ENCODE results near the gene MACF1.
A peak's percentile ranks its signal among the peaks of the same experiment; 100 is the strongest.

MACF1 gene

DNA sequence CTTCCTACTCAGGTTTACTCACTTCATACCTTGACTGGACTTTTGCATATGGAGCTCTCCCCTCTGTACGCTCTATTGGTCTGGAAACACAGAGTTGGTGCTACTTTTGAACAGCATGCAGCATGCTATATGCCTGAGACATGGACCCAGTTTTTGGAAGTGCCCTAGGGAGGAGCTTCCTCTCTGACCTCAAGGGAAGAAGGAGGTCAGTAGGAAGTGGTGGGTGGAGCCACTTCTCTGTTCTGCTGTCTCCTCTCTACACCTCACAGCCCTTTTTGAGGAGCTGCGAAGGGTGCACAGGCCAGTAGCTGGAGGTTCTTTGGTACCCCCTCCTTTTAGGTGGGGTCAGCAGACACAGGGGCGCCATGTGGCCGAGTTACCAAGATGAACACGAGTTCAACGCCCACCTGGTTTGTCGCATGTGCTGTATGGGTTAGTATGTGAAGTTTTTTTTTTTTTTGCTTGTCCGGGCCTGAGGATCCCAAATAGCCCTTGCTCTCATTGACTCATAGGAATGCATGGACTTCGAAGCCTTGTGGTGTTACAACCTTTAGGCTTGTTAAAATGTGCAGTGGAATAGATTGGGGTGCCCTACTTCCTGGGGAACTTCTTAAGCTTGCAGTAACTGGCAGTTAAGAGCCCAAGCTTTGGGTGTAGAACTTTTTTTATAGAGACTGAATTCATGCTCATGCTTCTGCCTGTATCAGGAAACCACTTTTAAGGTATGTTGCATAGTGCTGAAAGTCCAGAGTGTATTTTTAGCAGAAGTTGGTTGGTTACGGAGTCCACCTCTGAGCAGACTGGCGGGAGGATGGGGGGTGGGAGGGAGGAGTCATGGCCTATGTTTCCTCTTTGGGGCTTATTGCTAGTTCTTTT, 10.7 kb downstream of the MACF1 start:
- Histone ChIP-seq H3K4me1 (ENCODE audit: control insufficient read depth, insufficient read depth, low read length) (peaks cover 27% of the 10 kb centered on the region), H3K27ac (ENCODE audit: low read depth, low read length) (peak overlapping the region; percentile 52), H3K9ac (ENCODE audit: low read depth, low read length) (no peak overlapping the region), H3K9me3 (ENCODE audit: control insufficient read depth, insufficient read depth, low read length) (no peaks in the 10 kb centered on the region), H3K36me3 (ENCODE audit: control insufficient read depth, insufficient read depth, low read length) (no peaks in the 10 kb centered on the region), H3K27me3 (ENCODE audit: control insufficient read depth, insufficient read depth, low read length) (no peaks in the 10 kb centered on the region), H3K4me3 (ENCODE audit: low read depth, low read length) (no peak overlapping the region)

DNA sequence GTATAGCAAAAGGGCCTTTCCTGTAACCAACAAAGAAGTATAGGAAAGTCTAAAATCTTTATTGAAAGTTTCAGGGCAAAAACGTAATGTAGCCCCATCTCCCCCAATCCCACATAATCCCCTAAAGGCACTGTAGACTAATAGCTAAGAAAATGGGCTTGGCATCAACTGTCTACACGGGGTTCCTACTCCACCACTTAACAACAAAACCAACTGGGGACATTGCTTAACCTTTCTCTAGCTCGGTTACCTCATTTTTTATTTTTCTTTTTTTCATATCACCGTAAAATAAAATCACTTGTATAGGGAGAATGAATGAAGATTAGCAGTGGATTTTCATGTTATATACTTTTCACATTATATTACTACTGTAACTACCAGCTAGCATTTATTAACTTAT, 12.3 kb downstream of the MACF1 start:
- H3K4me3 ChIP-seq (ENCODE audit: low read depth, low read length) = no peak overlapping the region
- no peak overlapping the region for H3K27ac ChIP-seq (ENCODE audit: low read depth, low read length)
- no peaks in the 10 kb centered on the region for H3K36me3 ChIP-seq (ENCODE audit: control insufficient read depth, insufficient read depth, low read length)
- H3K27me3 ChIP-seq (ENCODE audit: control insufficient read depth, insufficient read depth, low read length) = no peaks in the 10 kb centered on the region
- peaks cover 38% of the 10 kb centered on the region for H3K4me1 ChIP-seq (ENCODE audit: control insufficient read depth, insufficient read depth, low read length)
- no peak overlapping the region for H3K9ac ChIP-seq (ENCODE audit: low read depth, low read length)
- H3K9me3 ChIP-seq (ENCODE audit: control insufficient read depth, insufficient read depth, low read length) = no peaks in the 10 kb centered on the region

DNA sequence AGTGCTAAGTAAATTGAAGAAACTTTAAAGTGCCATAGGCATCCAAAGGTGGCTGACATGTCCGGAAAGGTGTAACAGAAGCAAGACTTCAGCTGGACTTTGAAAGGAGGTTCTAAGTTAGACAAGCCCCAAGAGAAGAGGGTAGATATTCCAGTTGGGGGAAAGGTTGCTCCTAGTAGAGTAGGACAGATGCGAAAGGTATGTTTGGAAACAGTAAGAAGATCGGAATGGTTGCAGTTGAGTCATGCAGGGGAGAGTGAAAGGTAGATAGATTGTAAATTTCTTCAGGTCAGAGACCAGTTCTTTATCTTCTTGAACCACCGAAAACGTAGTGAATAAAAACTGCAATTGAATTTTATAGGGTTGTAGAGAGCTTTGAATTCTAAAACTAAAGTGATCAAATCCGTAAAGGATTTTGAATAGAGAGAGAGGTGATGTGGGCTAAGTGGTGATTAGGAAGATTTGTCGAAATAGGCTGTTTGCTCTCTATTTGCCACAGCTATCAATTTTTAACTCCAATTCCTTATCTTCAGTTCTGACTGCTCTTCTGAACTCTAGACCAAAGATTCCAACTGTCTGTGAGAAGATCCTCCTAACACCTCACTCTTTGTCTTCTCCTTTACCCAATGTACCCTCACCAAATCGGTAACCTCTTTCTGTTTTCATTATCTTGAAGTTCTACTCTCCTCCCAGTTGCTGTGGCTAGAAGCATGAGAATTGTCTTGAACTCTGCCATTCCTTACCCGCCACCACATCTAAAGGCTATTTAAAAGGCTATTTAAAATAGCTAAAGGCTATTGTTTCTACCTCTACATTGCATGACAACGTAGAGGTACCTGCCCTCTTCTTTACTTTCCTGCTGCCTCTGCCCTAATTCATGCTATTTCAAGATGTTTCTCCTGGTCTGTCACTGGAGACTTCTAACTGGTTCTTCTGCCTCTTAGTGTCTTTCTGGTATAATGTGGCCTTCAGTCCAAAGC, 16.7 kb downstream of the MACF1 start:
- Histone ChIP-seq H3K9ac (ENCODE audit: low read depth, low read length) (no peak overlapping the region), H3K36me3 (ENCODE audit: control insufficient read depth, insufficient read depth, low read length) (no peaks in the 10 kb centered on the region), H3K4me1 (ENCODE audit: control insufficient read depth, insufficient read depth, low read length) (peaks cover 20% of the 10 kb centered on the region), H3K27ac (ENCODE audit: low read depth, low read length) (peak overlapping the region; percentile 62), H3K27me3 (ENCODE audit: control insufficient read depth, insufficient read depth, low read length) (no peaks in the 10 kb centered on the region), H3K4me3 (ENCODE audit: low read depth, low read length) (peak overlapping the region; percentile 14; the same call in 1 of the 2 replicates), H3K9me3 (ENCODE audit: control insufficient read depth, insufficient read depth, low read length) (no peaks in the 10 kb centered on the region)

DNA sequence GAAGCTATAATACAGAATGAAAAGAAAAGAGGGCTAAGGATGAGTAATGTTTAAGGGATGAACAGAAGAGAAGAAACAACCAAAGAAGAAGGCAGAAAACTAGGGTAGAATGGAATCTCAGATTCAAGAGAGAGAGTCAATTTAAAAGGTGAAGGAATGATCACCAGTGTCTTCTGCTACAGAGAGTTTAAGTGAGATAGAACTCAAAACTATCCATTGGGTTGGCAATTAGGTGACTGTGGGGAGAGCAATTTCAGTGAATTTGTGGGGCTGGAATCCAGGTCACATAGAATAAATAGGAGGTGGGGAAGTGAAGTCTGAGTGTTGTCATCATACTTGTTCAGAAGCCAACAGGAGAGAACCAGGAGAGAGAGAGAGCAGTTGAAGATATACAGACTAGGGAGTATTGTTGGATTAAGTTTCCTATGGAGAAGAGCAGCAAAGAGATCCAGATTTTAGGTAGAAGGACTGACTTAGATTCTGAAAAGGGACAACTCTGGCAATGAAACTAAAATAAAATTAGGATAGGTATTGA, 19.9 kb downstream of the MACF1 start:
- no peaks in the 10 kb centered on the region for H3K27me3 ChIP-seq (ENCODE audit: control insufficient read depth, insufficient read depth, low read length)
- H3K4me3 ChIP-seq (ENCODE audit: low read depth, low read length) = no peak overlapping the region
- H3K9me3 ChIP-seq (ENCODE audit: control insufficient read depth, insufficient read depth, low read length) = no peaks in the 10 kb centered on the region
- no peak overlapping the region for H3K27ac ChIP-seq (ENCODE audit: low read depth, low read length)
- H3K36me3 ChIP-seq (ENCODE audit: control insufficient read depth, insufficient read depth, low read length) = no peaks in the 10 kb centered on the region
- H3K9ac ChIP-seq (ENCODE audit: low read depth, low read length) = no peak overlapping the region
- peaks cover 29% of the 10 kb centered on the region for H3K4me1 ChIP-seq (ENCODE audit: control insufficient read depth, insufficient read depth, low read length)

DNA sequence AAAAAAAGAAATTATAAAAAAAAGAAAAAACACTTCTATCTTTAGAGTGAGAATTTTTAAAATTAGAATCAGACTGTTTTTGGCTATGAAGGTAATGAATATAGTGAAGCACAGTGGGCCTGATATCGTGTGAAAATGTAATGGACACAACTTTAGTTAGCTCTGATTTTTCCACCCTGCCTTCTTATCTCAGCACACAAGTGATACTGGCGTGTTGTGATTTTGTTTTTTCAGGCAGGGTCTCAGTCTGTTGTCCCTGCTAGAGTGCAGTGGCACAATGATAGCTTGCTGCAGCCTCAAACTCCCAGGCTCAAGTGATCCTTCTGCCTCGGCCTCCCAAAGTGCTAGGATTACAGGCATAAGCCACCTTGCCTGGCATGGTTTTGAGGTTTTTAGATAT, 22.3 kb downstream of the MACF1 start:
- no peak overlapping the region for H3K27ac ChIP-seq (ENCODE audit: low read depth, low read length)
- no peak overlapping the region for H3K4me3 ChIP-seq (ENCODE audit: low read depth, low read length)
- no peaks in the 10 kb centered on the region for H3K36me3 ChIP-seq (ENCODE audit: control insufficient read depth, insufficient read depth, low read length)
- no peak overlapping the region for H3K9ac ChIP-seq (ENCODE audit: low read depth, low read length)
- H3K27me3 ChIP-seq (ENCODE audit: control insufficient read depth, insufficient read depth, low read length) = no peaks in the 10 kb centered on the region
- no peaks in the 10 kb centered on the region for H3K9me3 ChIP-seq (ENCODE audit: control insufficient read depth, insufficient read depth, low read length)
- peaks cover 36% of the 10 kb centered on the region for H3K4me1 ChIP-seq (ENCODE audit: control insufficient read depth, insufficient read depth, low read length)

DNA sequence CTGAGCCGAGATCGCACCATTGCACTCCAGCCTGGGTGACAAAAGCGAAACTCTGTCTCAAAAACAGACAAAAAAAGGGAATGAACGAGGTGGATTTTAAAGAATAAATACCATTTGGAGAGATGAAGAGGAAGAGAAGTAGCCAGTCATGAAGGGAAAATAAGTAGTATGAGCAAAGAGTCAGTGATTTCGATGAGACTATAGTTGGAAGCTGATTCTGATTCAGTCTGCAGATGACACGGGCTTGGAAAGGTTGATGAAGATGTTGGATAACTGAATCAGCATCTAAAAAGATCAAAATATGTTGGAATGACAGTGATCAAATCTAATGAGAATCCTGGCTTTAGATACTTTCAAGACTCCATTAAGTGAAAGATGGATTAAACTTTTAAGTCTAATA, 23.8 kb downstream of the MACF1 start:
- Histone ChIP-seq H3K27me3 (ENCODE audit: control insufficient read depth, insufficient read depth, low read length) (no peaks in the 10 kb centered on the region), H3K36me3 (ENCODE audit: control insufficient read depth, insufficient read depth, low read length) (peaks cover 2% of the 10 kb centered on the region; the same call in 1 of the 2 replicates), H3K9ac (ENCODE audit: low read depth, low read length) (no peak overlapping the region), H3K9me3 (ENCODE audit: control insufficient read depth, insufficient read depth, low read length) (no peaks in the 10 kb centered on the region), H3K4me3 (ENCODE audit: low read depth, low read length) (no peak overlapping the region), H3K27ac (ENCODE audit: low read depth, low read length) (no peak overlapping the region), H3K4me1 (ENCODE audit: control insufficient read depth, insufficient read depth, low read length) (peaks cover 33% of the 10 kb centered on the region)

DNA sequence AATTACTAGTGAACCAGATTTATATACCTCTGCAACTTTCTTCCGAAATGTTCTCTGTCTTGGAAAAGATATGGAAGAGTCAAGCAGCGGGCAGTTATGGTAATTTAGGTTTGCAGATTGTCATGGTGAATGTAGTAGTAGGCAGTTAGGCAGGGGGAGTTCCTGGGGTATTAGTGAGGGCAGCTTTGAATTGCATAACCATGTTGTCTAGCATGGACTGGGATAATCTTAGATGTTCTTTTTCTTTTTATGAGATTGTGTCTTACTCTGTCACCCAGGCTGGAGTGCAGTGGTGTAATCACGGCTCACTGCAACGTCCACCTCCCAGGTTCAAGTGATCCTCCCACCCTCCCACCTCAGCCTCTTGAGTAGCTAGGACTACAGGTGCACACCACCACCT, 25.0 kb downstream of the MACF1 start:
- Histone ChIP-seq H3K27me3 (ENCODE audit: control insufficient read depth, insufficient read depth, low read length) (no peaks in the 10 kb centered on the region), H3K4me3 (ENCODE audit: low read depth, low read length) (no peak overlapping the region), H3K4me1 (ENCODE audit: control insufficient read depth, insufficient read depth, low read length) (peaks cover 33% of the 10 kb centered on the region), H3K27ac (ENCODE audit: low read depth, low read length) (no peak overlapping the region), H3K36me3 (ENCODE audit: control insufficient read depth, insufficient read depth, low read length) (peaks cover 5% of the 10 kb centered on the region; the same call in 1 of the 2 replicates), H3K9me3 (ENCODE audit: control insufficient read depth, insufficient read depth, low read length) (no peaks in the 10 kb centered on the region), H3K9ac (ENCODE audit: low read depth, low read length) (no peak overlapping the region)

DNA sequence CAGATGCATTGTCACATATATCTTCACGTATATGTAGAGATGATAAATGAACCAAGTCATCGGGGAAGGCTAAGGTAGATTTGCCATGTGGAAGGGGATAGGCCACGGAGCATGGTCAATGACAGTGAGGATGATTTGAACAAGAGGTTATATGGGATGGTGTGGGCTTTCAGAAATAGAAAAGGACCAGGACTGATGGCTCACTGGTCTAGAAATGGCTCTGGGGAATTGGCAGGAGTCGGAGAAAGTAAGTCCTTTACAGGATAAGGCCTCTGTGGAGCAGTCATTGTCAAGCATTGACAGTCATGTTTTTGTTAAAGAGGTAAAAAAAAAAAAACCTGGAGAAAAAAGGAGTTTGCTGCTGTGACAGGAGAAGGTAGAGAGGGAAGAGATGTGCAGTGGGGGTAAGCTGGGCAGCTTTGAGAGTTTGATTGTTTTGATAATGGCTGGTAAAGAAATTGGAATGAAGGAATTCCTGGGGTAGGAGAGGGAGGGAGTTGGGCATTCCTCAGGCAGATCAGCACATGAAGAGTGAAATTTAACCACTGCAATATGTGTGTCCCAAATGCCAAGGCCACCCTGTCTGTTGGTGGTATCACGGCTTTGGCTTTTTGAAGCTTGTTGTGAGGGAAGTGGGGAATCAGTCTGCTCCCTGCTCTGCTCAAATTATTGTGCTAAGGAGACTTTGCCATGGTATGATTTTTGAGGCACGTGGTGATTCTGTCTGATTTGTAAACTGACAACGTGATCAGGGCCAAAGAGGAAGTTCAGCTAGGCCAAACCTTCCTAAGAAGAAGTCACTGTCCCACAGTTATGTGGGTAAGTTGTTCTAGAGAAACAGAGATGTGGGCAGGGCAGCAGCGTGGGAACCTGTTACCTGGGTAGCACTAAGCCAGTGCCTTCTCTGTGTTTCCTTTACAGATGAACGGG, 26.0 kb downstream of the MACF1 start:
- Histone ChIP-seq H3K4me3 (ENCODE audit: low read depth, low read length) (peak overlapping the region; percentile 28), H3K9ac (ENCODE audit: low read depth, low read length) (no peak overlapping the region), H3K4me1 (ENCODE audit: control insufficient read depth, insufficient read depth, low read length) (peaks cover 33% of the 10 kb centered on the region), H3K27ac (ENCODE audit: low read depth, low read length) (peak overlapping the region; percentile 84), H3K36me3 (ENCODE audit: control insufficient read depth, insufficient read depth, low read length) (peaks cover 5% of the 10 kb centered on the region; the same call in 1 of the 2 replicates), H3K27me3 (ENCODE audit: control insufficient read depth, insufficient read depth, low read length) (no peaks in the 10 kb centered on the region), H3K9me3 (ENCODE audit: control insufficient read depth, insufficient read depth, low read length) (peaks cover 3% of the 10 kb centered on the region; the same call in 1 of the 2 replicates)

DNA sequence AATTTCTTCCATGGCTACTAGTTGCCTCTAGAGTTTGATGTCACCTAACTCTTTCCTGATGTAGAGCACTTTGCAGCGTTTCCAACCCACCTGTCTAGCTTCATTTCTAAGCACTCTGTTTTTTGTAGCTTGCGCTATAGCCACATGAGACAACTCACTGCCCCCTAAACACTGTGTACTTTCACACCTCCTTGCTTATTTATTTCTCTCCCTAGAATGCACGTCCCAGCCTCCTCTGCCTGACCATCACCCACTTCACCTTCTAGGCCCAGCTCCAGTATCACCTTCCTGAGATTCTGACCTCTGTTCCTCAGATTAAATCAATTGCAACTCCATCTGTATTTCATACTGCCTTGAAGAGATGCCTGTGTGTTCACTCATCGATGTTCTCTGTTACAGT, 32.5 kb downstream of the MACF1 start:
- Histone ChIP-seq H3K9me3 (ENCODE audit: control insufficient read depth, insufficient read depth, low read length) (peaks cover 3% of the 10 kb centered on the region; the same call in 1 of the 2 replicates), H3K27ac (ENCODE audit: low read depth, low read length) (no peak overlapping the region), H3K9ac (ENCODE audit: low read depth, low read length) (no peak overlapping the region), H3K36me3 (ENCODE audit: control insufficient read depth, insufficient read depth, low read length) (peaks cover 11% of the 10 kb centered on the region), H3K4me1 (ENCODE audit: control insufficient read depth, insufficient read depth, low read length) (peaks cover 5% of the 10 kb centered on the region), H3K27me3 (ENCODE audit: control insufficient read depth, insufficient read depth, low read length) (no peaks in the 10 kb centered on the region), H3K4me3 (ENCODE audit: low read depth, low read length) (no peak overlapping the region)

DNA sequence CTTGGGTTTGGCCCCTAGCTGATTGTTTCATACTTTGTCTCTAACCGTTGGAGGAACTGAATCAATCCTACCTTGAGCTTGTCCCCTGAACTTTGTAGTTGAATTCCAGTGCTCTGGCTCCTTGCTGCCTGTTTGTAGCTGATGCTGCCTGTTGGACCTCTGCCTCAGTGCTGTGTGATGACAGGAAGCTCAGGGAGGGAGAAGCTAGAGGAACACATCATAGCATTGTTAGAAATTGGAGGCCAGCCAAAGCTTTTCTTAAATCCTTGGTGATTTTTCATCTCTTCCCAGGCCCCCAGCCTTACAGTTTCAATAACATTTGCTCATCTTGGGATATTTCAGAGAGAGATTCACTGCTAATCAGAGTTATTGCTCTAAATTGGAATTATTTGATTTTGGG, 34.0 kb downstream of the MACF1 start:
- Histone ChIP-seq H3K9me3 (ENCODE audit: control insufficient read depth, insufficient read depth, low read length) (peaks cover 3% of the 10 kb centered on the region; the same call in 1 of the 2 replicates), H3K36me3 (ENCODE audit: control insufficient read depth, insufficient read depth, low read length) (peaks cover 7% of the 10 kb centered on the region), H3K27me3 (ENCODE audit: control insufficient read depth, insufficient read depth, low read length) (no peaks in the 10 kb centered on the region), H3K27ac (ENCODE audit: low read depth, low read length) (no peak overlapping the region), H3K9ac (ENCODE audit: low read depth, low read length) (no peak overlapping the region), H3K4me3 (ENCODE audit: low read depth, low read length) (no peak overlapping the region), H3K4me1 (ENCODE audit: control insufficient read depth, insufficient read depth, low read length) (no peaks in the 10 kb centered on the region)
